ENCODE measurements around the gene IGSF3.

The IGSF3 gene

DNA sequence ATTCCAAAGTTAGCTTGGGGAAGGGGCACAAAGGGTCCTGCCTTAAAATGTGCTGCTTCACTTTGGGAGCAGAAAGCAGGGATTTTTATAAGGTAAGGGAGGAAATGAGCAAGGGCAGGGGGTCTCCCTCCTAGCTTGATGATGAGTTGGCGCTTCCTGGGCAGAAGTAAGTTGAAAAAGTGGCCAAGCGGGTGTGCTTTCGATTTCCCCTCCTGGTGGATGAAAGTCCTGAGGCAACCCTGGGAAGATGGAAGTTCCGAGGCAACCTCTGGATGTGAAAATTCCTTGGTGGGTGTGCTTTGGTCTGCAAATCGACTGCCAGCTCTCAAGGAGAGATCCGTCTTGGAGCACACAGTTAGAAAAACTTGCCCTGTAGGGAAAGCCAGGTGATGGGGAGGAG, 45.0 kb upstream of the IGSF3 start:
- DNase-seq (ENCODE audit: low read depth in 1 of 2, low spot score in 1 of 2): no peak
- TF ChIP-seq GABPA (IDR thresholded peaks at IDR 0.05; ENCODE audit: low read depth) (no peak), SPI1 (IDR thresholded peaks at IDR 0.05; ENCODE audit: borderline replicate concordance, low read depth) (no peak), POLR2AphosphoS5 (IDR thresholded peaks at IDR 0.05; ENCODE audit: low read depth) (no peak)
- TF ChIP-seq, protein P1, sequence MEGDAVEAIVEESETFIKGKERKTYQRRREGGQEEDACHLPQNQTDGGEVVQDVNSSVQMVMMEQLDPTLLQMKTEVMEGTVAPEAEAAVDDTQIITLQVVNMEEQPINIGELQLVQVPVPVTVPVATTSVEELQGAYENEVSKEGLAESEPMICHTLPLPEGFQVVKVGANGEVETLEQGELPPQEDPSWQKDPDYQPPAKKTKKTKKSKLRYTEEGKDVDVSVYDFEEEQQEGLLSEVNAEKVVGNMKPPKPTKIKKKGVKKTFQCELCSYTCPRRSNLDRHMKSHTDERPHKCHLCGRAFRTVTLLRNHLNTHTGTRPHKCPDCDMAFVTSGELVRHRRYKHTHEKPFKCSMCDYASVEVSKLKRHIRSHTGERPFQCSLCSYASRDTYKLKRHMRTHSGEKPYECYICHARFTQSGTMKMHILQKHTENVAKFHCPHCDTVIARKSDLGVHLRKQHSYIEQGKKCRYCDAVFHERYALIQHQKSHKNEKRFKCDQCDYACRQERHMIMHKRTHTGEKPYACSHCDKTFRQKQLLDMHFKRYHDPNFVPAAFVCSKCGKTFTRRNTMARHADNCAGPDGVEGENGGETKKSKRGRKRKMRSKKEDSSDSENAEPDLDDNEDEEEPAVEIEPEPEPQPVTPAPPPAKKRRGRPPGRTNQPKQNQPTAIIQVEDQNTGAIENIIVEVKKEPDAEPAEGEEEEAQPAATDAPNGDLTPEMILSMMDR (IDR thresholded peaks at IDR 0.05; ENCODE audit: insufficient read depth, low read length): no peak
- TF ChIP-seq, protein P2, sequence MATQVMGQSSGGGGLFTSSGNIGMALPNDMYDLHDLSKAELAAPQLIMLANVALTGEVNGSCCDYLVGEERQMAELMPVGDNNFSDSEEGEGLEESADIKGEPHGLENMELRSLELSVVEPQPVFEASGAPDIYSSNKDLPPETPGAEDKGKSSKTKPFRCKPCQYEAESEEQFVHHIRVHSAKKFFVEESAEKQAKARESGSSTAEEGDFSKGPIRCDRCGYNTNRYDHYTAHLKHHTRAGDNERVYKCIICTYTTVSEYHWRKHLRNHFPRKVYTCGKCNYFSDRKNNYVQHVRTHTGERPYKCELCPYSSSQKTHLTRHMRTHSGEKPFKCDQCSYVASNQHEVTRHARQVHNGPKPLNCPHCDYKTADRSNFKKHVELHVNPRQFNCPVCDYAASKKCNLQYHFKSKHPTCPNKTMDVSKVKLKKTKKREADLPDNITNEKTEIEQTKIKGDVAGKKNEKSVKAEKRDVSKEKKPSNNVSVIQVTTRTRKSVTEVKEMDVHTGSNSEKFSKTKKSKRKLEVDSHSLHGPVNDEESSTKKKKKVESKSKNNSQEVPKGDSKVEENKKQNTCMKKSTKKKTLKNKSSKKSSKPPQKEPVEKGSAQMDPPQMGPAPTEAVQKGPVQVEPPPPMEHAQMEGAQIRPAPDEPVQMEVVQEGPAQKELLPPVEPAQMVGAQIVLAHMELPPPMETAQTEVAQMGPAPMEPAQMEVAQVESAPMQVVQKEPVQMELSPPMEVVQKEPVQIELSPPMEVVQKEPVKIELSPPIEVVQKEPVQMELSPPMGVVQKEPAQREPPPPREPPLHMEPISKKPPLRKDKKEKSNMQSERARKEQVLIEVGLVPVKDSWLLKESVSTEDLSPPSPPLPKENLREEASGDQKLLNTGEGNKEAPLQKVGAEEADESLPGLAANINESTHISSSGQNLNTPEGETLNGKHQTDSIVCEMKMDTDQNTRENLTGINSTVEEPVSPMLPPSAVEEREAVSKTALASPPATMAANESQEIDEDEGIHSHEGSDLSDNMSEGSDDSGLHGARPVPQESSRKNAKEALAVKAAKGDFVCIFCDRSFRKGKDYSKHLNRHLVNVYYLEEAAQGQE (IDR thresholded peaks at IDR 0.05; ENCODE audit: insufficient replicate concordance, low read depth): no peak
- H3K27me3 ChIP-seq (ENCODE audit: insufficient read depth, poor library complexity, severe bottlenecking): no peaks in the 10 kb centered on the region
- no peak overlapping the region for H3K4me3 ChIP-seq (replicated peaks; ENCODE audit: insufficient read depth, low read length)
- no peak overlapping the region for H3K27ac ChIP-seq (replicated peaks)

DNA sequence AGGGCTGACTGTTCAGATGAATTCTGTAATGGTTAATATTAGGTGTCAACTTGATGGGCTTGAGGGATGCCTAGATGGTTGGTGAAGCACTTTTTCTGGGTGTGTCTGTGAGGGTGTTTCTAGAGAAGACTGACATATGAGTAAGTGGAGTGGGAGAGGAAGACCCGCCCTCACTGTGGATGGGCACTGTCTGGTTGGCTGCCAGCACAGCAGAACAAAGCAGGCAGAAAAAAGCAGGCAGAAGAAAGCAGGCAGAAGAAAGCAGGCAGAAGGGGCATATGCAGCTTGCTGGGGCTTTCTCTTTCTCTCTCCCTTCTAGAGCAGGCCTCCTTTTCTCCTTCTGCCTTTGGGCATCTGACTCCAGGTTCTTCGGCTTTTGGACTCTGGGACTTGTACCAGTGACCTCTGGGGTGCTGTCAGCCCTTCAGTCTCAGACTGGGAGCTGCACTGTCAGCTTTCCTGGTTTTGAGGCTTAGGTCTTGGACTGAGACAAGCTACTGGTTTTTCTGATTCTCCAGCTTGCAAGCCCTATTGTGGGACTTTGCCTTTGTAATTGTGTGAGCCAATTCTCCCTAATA, 43.8 kb upstream of the IGSF3 start:
- H3K27ac ChIP-seq (replicated peaks): no peak overlapping the region
- TF ChIP-seq, protein P1 (IDR thresholded peaks at IDR 0.05; ENCODE audit: insufficient read depth, low read length): no peak
- no peak for TF ChIP-seq POLR2AphosphoS5 (IDR thresholded peaks at IDR 0.05; ENCODE audit: low read depth)
- no peak for TF ChIP-seq SPI1 (IDR thresholded peaks at IDR 0.05; ENCODE audit: borderline replicate concordance, low read depth)
- TF ChIP-seq, protein P2 (IDR thresholded peaks at IDR 0.05; ENCODE audit: insufficient replicate concordance, low read depth): no peak
- TF ChIP-seq GABPA (IDR thresholded peaks at IDR 0.05; ENCODE audit: low read depth): no peak
- no peak overlapping the region for H3K4me3 ChIP-seq (replicated peaks; ENCODE audit: insufficient read depth, low read length)
- H3K27me3 ChIP-seq (ENCODE audit: insufficient read depth, poor library complexity, severe bottlenecking): no peaks in the 10 kb centered on the region
- DNase-seq (ENCODE audit: low read depth in 1 of 2, low spot score in 1 of 2): no peak

DNA sequence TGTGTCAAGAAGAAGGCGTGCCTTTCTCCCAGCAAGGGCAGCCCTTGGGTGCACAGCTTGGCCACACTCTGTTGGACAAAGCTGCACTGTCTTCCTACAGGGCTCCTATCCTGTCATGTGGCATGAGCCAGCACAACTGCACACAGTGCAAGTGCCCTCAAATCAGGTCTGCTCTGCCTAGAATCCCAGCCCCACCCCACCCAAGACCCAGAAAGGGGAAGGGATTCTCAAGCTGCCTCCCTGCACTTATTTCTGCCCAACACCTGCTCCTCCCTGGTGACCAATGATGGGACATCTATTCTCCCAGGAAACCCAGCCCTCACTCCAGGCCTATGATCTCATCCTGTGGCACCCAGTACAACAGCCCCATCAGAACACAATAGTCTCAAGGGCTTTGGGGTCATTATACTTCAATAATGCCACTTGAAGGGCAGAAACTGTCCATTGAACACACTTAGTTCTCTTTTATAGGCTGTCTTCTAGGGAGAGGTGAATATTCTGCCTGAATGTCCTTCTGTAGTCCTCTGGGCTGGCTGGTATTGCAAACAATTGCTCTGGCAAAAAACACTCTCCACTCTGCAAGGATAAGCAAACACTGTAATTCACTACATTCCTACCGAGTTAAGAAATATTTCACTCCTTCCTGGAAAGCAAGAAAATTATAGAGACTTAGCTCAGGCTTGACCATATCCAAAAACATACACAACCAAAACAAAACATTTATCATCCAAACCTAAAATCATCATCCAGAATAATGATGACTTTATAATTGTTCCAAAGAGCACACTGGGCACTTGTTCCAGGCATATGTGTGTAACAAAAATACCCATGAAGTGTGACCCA, 43.1 kb upstream of the IGSF3 start:
- H3K27me3 ChIP-seq (ENCODE audit: insufficient read depth, poor library complexity, severe bottlenecking): no peaks in the 10 kb centered on the region
- TF ChIP-seq POLR2AphosphoS5 (IDR thresholded peaks at IDR 0.05; ENCODE audit: low read depth): no peak
- TF ChIP-seq, protein P1 (IDR thresholded peaks at IDR 0.05; ENCODE audit: insufficient read depth, low read length): no peak
- TF ChIP-seq GABPA (IDR thresholded peaks at IDR 0.05; ENCODE audit: low read depth): no peak
- no peak for TF ChIP-seq SPI1 (IDR thresholded peaks at IDR 0.05; ENCODE audit: borderline replicate concordance, low read depth)
- TF ChIP-seq, protein P2 (IDR thresholded peaks at IDR 0.05; ENCODE audit: insufficient replicate concordance, low read depth): no peak
- no peak overlapping the region for H3K27ac ChIP-seq (replicated peaks)
- H3K4me3 ChIP-seq (replicated peaks; ENCODE audit: insufficient read depth, low read length): no peak overlapping the region
- DNase-seq (ENCODE audit: low read depth in 1 of 2, low spot score in 1 of 2): no peak
